LNCAP (cell line): ENCODE measurements around the gene USF3.

Experiments used
- TF ChIP-seq, protein P1 (sequence below): fragments of 450-650 bp; IDR thresholded peaks from 2 replicates; pipeline ENCODE4 v1.5.1; 2017; ENCODE audit warnings: mild to moderate bottlenecking

Gene USF3

DNA sequence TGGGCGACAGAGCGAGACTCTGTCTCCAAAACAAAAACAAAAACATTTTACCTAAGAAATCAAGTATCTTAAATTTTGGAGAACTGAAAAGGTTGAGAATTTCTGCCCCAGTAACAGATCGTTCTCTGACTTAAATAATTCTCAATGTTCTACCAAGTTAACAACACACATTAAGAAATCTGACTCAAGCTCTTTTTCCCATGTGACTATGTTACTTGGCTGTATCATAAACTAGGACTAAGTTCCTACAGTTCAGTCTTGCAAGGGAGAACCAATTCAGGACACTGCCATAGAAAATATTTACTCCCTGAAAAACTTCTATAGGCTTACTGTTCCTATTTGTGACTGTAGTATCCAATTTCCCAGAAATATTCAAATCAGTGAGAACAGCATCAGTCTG, 20.9 kb upstream of the USF3 start:
- TF ChIP-seq, protein P1, sequence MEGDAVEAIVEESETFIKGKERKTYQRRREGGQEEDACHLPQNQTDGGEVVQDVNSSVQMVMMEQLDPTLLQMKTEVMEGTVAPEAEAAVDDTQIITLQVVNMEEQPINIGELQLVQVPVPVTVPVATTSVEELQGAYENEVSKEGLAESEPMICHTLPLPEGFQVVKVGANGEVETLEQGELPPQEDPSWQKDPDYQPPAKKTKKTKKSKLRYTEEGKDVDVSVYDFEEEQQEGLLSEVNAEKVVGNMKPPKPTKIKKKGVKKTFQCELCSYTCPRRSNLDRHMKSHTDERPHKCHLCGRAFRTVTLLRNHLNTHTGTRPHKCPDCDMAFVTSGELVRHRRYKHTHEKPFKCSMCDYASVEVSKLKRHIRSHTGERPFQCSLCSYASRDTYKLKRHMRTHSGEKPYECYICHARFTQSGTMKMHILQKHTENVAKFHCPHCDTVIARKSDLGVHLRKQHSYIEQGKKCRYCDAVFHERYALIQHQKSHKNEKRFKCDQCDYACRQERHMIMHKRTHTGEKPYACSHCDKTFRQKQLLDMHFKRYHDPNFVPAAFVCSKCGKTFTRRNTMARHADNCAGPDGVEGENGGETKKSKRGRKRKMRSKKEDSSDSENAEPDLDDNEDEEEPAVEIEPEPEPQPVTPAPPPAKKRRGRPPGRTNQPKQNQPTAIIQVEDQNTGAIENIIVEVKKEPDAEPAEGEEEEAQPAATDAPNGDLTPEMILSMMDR, result no peak

DNA sequence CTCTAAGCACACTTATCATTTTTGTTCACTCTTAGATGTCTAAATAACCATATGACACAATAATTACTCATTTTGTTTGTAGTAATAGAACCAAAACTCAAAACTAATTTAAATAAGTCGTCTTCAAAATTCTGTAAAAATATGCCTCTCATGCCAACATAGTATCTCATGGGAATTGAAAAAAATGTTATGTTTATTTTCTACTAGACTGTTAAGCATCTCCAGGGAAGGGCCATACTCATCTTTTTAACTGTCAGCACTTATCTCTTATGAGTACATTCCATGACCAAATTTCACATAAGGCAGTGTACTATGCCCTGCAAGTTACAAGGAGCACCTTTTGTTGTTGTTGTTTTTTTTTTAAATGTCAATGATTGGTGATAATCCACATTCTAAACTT, 18.3 kb upstream of the USF3 start:
- TF ChIP-seq, protein P1, result no peak

DNA sequence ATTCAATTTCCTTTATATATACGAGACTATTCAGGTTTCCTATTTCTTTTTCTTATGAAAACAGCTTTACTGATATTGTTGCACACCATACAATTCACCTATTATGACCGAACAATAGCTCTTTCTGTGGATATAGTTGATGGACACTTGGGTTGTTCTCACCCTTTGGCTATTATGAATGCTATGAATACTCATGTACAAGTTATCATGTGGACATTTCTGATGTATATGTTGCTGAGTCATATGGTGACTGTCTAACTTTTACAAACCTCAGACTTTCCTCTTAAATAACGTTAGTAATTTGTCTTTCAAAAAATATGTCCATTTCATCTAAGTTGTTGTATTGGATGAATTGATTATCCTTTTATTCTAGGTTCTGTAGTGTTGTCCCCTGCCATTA, 15.7 kb upstream of the USF3 start:
- TF ChIP-seq, protein P1, result no peak

DNA sequence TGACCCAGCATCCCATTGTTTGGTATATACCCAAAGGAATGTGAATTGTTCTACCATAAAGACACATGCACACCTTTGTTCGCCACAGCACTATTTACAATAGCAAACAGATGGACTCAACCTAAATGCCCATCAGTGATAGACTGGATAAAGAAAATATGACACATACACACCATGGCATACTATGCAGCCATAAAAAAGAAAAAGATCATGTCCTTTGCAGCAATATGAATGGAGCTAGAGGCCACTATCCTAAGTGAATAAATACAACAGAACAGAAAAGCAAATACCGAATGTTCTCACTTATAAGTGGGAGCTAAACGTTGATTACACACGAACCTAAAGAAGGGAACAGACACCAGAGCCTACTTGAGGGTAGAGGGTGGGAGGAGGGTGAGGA, 11.4 kb upstream of the USF3 start:
- TF ChIP-seq, protein P1, result no peak

DNA sequence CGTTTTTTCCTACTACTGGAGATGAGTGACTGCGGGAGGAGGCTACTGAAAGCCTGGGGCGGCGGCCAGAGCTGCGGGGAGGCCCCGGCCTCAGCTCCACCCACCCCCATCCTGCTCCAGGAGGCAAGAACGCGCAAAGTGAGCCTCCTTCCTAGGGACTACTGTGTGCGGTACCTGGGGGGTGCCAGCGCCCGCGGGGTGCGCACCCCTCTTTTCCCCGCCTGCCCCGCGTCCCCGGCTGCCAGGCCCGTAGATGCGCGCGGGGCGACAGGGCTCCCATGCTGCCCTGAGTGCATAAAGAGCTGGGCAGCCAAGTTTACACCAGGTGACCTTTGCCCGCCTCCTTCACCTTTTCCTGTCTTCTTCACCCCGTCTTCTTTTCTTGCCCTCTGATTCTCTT, 2.5 kb upstream of the USF3 start:
- TF ChIP-seq, protein P1, result no peak

DNA sequence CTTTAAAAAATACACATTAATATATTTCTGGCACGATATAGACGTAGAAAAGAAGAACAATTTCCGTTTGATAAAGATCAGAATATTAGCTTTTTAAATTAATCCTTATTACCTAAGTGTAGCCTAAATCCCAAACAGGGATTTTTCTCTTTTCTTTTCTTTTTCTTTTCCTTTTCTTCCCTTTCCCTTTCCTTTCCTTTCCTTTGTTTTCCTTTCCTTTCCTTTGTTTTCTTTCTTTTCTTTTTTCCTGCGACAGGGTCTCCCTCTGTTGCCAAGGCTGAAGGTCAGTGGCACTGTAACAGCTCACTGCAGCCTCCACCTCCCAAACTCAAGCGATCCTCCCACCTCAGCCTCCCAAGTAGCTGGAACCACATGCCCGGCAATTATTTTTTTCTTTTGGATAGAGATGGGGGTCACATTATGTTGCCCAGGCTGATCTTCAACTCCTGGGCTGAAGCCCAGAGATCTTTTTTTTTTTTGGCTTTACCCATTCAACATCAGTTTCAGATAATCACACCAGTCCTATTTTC, 1.8 kb upstream of the USF3 start:
- TF ChIP-seq, protein P1, result no peak

DNA sequence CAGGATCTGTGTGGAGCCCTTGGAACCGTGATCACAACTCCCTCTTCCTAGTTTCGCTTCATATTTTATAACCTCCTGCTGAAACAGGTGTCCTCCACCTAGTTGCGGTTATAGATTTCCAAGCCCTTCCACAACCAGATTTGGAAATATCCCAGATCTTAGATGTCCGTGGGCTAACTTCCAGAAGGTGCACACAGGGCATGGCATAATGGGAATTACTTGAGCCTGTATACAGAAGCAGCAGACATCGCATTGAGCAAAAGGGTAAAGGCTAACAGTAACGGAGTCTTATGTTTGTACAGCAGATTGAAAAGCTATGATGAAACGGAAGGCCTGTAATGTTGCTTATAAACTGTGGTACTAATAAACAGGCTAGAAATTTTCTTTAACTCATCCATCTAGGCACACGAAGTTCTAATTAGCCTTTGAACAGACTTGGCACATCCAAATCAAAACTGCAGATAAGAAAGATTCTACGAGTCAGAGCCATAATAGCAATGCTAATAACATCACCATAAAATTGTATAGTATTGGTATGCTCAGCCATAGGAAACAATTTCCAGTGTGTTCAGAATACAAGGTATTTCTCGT, 1.2 kb upstream of the USF3 start:
- TF ChIP-seq, protein P1, result no peak
